CD4-positive, alpha-beta T cell treated with Interleukin-17A for 4 hours (primary cell): ENCODE data around the gene DNAH3.
"Not testable (repeated sequence)": the region's sequence is repeated elsewhere in the genome, so short reads cannot be mapped to it uniquely, and the experiment has no call there.

Experiments
- DNase-seq: peaks from one replicate; pipeline ENCODE4 v3.0.0-alpha.2; 2020; ENCODE audit warnings: mixed read lengths

DNAH3 gene, protein sequence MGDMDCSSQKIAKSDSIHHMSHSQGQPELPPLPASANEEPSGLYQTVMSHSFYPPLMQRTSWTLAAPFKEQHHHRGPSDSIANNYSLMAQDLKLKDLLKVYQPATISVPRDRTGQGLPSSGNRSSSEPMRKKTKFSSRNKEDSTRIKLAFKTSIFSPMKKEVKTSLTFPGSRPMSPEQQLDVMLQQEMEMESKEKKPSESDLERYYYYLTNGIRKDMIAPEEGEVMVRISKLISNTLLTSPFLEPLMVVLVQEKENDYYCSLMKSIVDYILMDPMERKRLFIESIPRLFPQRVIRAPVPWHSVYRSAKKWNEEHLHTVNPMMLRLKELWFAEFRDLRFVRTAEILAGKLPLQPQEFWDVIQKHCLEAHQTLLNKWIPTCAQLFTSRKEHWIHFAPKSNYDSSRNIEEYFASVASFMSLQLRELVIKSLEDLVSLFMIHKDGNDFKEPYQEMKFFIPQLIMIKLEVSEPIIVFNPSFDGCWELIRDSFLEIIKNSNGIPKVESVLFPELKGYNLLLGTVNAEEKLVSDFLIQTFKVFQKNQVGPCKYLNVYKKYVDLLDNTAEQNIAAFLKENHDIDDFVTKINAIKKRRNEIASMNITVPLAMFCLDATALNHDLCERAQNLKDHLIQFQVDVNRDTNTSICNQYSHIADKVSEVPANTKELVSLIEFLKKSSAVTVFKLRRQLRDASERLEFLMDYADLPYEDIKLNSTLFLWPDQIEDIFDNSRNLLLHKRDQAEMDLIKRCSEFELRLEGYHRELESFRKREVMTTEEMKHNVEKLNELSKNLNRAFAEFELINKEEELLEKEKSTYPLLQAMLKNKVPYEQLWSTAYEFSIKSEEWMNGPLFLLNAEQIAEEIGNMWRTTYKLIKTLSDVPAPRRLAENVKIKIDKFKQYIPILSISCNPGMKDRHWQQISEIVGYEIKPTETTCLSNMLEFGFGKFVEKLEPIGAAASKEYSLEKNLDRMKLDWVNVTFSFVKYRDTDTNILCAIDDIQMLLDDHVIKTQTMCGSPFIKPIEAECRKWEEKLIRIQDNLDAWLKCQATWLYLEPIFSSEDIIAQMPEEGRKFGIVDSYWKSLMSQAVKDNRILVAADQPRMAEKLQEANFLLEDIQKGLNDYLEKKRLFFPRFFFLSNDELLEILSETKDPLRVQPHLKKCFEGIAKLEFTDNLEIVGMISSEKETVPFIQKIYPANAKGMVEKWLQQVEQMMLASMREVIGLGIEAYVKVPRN (N-terminal part only)

DNA sequence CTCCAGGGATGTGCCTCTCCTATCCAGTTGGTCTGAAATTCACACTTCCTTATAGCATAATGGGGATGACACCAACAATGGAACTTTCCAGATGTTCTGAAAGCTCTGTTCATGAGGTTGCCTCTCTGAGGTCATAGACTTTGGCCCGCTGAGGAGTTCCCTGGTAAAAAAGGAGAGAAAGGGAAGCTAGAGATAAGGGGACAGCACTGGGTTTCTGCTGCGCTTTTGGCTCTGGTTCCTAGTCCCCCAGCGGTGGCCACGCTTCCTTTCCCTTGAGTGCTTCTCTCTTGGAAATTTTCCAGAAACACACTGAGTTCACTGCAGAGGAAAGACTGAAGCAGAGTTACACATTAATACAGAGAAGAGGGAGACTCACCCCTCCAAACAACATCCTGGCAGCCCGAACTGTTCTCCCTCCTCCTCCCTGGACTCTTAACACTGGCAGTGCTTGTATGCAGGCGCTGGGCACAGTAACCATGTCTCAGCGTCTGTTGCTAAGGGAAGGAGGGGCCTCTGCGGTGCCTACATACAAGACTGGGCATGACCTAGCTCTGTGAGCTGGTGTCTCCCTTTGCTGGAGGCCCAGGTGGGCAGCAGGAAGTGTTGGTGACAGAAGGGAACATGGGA lies at the start of gene DNAH3:
TSS of gene DNAH3 (minus strand) at position 472 of the 627 bp plus-strand sequence. CDS start 527 bp downstream, outside the sequence.
- DNase-seq: no peak

DNA sequence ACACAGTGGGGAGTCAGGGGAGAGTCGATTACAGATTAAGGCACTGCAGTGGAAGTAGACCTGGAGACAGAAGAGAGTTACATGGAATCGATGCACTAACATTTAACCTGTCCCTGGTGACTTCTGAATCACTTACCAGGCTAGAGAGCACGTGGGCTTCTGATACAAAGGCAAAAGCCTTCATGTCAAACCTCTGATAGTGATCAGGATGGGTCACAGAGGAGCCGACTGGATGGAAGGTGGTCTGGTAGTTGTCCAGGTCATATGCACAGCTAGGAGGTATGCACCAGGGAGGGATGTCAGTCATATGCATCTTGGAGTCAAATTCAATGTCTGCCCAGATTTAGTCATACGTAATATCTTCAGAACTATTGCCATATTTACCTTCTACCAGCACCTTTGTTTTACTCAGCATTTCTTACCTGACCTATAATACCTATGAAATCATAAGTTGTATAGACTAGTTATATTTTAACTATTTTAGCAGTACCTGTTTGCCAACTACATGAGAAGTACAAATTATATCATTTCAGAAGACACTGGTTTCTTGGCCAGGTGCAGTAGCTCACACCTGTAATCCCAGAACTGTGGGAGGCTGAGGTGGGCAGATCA lies 49.1 kb upstream of the DNAH3 start:
- DNase-seq: no peak

DNA sequence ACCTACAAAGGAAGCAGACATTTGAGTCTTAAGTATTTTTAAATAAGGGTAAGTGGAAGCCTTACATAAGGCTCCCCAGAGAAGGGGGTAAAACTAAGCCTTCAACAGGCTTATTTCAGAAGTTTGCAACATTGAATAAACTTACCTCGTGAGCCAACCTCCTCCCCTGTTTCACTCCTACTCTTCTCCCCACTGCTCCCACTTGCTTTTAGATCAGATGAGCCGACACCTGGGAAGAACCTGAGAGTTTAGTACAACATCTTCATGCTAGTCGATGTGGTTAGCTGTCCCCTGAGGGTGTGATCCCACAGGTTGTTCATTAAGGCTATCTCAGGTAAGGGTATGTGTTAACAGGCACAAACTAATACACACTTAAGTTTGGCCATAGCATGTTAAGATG lies 47.0 kb upstream of the DNAH3 start:
- no peak for DNase-seq

DNA sequence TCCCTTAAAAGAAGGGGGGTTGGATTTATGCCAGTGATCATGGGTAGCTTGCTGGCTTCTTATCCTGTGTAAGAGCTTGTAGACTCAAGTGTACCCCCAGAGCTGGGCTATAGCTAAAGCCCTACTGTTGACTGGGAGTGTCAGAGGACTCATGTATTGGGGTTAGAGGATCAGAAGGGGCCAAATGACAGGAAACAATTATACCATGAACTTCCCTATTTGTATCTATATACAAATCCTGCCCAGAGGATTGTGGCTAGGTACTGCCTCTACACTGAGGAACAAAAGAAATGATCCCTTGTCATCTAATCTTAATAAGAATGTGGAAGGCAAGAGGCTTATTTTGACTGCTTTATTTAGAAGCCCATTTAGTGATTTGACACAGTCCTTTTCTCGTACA lies 46.5 kb upstream of the DNAH3 start:
- DNase-seq: no peak

DNA sequence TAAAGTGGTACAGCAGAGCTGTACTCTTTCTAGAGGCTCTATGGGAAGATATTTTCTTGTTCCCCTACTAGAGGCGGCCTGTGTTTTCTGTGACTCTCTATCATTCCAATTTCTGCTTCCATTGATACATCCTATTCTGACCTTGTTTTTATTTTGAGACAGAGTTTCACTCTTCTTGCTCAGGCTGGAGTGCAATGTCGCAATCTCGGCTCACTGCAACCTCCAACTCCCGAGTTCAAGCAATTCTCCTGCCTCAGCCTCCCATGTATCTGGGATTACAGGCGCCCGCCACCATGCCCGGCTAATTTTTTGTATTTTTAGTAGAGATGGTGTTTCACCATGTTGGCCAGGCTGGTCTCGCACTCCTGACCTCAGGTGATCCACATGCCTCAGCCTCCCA lies 44.7 kb upstream of the DNAH3 start:
- not testable (repeated sequence) for DNase-seq

DNA sequence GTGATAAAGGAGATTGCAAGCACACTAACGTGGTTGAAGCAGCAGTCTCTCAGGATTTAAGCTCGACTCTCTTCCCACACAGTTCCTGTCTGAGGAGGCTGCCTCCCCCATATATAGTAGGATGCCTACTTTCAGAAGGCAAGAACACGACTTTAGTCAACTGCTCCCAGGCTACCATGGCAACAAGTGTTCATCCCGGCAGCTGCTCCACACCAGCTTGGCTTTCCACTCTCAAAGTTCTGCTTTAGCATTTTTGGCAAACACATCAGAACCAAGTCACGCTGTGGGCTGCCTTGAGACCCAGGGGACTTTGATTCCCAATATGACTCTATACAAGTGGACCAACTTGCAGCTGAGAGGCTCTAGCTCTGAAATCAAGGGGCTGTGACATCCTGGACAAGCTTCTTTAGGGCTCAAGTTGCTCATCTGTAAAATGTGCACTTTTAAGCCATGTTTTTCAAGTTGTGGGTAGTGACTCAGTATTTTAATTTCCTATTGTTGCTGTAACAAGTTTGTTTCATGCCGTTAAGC lies 44.2 kb upstream of the DNAH3 start:
- DNase-seq: no peak

DNA sequence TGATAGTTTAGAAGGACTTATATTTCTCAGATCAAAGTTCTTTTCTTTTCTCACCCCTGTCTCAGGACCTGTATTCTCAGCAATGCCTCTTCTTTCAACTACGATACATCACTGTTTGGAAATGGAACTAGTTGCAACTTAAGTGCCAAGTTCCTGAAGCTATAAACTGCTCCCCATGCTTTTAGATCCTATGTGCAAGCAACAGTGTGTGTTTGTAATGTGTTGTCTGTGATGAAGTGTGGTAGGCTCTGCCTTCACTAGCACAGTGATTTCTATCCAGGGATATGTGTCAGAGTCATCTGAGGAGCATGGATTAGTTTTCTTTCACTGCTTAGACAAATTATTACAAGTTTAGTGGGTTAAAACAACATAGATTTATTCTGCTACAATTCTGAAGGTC lies 42.3 kb upstream of the DNAH3 start:
- no peak for DNase-seq

DNA sequence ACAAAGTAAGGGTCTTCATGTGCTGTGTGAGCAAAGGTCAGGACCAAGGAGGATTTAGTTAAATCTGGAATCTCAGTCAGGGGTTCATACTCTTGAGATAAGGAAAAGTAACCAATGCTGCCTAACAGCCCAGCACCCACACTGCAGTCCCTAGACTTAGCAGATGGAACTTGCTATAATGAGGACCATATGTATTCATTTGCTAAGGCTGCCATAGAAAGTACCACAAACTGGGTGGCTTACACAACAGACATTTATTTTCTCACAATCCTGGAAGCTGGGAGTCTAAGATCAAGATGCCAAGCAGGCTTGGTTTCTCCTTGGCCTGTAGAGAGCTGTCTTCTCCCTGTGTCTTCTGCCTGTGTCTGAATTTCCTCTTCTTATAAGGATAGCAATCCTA lies 40.0 kb upstream of the DNAH3 start:
- DNase-seq: no peak

DNA sequence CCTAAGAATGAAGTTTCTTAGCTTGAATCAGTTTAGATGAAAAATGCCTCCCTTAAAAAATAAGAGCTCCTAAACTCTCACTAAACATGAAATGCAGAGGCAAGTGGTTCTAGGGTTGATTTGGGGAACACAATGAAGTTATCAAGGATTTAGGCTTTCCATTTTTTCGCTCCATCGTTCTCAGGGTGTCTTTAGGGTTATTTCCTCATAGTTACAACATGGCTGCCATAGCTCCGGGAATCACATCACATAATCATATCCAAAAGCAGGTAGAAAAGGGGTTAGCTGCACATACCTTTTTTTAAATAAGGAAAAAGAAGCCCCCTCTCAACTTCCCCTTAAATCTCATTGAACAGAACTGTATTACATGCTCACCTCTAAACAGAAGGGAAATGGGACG lies 39.4 kb upstream of the DNAH3 start:
- DNase-seq: no peak

DNA sequence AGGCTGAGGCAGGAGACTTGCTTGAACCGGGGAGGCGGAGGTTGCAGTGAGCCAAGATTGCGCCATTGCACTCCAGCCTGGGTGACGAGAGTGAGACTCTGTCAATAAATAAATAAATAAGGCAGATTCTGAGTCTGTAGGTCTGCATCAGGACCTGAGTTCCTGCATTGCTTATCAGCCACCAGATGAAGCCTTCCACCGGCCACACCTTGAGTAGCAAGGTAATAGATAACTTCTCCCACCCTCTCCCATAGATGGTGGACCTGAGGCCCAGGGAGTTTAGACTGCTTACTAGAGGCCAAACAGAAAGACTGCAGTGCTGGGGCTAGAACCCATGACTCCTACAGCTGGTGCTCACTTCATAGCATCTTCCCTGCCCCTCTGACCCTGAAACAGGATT lies 38.7 kb upstream of the DNAH3 start:
- DNase-seq: no peak

DNA sequence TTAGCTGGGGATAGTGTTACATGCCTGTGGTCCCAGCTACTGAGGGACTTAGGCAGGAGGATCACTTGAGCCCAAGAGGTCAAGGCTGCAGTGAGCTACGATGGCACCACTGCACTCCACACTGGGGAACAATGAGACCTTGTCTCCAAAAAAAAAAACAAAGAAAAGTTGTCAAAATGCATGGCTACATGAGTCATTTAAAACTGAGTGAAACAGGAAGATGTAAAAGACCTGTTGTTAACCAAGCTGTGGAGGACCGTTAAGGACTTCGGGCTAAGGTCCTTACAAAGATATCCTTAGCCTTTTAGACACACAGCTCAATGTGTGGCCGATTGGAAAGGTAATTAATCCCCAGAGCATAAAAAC lies 35.7 kb upstream of the DNAH3 start:
- DNase-seq: no peak

DNA sequence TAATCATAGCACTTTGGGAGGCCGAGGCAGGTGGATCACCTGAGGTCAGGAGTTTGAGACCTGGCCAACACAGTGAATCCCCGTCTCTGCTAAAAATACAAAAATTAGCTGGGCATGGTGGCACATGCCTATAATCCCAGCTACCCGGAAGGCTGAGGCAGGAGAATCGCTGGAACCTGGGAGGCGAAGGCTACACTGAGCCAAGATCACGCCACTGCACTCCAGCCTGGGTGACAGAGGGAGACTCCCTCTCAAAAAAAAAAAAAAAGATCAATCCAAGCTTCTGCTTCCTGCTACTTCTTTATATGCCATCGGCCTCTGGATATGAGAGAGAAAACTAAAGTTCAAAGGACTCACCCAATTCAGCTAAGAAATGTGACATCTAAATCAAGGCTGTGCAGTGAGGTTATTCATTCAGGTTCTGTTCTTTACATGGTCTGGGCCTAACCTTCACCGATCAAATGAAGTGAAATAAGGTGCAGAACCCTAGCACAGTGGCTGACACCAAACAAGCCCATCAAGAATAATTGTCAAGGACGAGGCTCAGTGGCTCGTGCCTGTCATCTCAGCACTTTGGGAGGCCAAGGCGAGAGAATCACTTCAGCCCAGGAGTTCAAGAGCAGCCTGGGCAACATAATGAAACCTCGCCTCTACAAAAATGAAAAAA lies 35.1 kb upstream of the DNAH3 start:
- no peak for DNase-seq

DNA sequence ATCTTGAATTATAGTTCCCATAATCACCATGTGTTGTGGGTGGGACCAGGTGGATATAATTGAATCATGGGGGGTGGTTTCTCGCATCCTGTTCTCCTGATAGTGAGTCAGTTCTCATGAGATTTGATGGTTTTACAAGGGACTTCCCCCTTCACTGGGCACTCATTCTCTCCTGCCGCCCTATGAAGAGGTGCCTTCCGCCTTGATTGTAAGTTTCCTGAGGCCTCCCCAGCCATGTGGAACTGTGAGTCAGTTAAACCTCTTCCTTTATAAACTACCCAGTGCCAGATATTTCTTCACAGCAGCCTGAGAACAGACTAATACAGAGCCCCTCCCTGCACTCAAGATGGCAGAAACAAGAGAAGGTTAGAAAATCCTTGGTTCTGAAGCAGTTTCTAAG lies 34.2 kb upstream of the DNAH3 start:
- DNase-seq: no peak

DNA sequence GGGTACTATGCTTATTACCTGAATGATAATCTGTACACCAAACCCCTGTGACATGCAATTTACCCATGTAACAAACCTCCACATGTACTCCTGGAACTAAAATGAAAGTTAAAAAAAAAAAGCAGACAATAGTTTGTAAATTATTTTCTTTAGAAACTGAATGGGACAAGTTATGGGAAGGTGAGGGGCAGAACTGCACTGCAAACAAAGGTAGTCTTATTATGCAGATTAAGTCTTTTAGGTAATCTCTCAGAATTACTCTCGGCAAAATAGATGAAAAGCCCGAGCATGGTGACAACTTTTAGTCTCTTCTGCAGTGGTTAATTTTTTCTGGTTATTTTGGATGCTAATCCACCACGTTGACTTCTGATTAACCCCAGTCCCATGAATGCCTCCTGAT lies 33.3 kb upstream of the DNAH3 start:
- no peak for DNase-seq

DNA sequence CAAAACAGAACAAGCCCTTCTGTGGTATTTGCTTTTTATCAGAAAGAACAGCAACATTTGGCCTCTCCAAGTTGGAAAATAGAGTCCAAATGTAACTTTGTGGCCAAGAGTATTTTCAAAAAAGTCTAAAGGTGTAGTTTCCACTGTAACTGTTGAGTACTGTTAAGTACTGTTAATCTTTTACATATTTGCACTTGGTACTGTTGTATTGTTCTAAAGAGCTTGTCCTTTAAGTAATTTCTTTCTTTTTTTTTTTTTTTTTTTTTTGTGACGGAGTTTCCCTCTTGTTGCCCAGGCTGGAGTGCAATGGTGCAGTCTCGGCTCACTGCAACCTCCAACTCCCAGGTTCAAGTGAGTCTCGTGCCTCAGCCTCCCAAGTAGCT lies 29.3 kb upstream of the DNAH3 start:
- DNase-seq: no peak

DNA sequence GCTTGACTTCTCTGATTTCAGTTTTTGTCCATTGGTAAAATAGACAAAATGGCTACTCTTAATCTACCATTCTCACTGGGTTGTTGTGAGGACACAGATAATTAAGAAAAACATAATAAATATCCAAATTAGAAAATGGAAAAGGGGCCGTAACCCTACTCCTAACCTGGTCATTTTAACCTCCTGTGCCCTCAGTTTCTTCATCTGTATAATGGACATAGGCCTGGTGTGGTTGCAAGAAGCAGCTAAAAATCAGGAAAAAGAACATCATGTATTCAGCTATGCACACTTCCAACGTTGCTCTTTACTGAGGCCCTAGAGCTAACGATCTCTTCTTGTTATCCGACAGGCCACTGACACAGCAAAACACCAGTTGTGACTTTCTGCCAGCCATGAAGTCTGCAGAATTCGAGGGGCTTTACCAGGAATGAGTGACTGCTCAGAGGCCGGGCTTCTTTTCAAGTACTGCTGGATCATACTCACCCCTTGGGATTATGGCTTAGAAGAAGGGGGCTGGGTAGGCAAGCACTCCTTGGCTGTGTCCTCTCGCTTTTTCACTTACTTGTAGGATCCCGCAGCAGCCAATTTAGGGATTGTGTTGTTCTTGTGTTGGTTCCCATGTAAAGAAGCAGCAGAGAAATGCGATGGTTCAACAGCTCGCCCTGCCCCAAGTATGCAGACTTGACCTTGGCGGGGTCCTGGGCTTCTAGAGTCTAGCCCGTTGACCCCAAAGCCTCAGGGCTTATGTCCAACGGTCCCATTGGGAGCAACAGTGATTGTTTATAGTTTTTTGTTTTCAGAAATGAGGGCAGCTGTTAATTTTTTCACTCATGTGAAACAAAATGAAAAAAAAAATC lies 28.7 kb upstream of the DNAH3 start:
- DNase-seq: no peak

DNA sequence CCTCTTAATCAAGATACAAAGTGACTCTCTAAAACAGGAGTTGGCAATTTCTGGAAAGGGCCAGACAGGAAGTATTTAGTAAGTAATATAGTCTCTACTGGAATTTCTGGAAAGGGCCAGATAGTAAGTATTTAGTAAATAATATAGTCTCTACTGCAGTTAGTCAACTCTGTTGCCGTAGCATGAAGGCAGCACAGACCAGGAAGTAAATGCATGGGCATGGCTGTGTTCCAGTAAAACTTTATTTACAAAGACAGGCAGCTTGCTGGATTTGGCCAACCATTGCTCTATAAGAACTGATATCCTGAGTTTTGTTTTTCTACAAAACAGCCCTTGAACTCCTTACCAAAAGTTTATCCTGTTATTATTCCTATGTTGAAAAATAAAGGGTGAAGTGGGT lies 24.8 kb upstream of the DNAH3 start:
- no peak for DNase-seq

DNA sequence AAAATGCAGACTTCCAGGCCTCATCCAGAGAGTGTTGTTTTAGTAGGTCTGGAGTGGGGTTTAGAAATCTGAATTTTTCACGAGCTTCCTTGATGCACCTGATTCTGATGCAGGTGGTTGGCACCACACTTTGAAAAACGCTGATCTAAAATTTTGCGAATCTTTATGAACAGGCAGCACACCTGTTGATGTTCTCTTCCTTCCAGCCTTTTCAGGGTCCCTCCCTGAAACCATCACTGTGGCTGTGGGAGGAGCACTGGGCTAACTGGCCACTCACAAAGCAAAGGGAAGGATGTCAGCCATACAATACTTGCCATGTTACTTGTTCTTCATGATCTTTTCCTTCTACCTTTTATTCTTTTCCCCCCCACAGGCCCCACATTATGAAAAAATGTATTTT lies 22.0 kb upstream of the DNAH3 start:
- DNase-seq: no peak

DNA sequence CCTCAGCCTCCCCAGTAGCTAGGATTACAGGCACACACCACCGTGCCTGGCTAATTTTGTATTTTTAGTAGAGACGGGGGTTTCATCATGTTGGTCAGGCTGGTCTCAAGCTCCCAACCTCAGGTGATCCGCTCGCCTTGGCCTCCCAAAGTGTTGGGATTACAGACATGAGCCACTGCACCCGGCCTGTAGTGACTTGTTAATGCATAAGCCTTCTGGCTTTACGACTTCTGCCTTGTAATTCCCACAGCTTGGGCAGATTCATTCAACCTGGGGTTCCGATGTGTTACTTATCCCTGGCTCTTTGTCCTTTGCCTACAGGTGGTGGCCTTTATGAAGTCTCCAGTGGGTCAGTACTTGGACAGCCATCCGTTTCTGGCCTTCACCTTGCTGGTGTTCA lies 19.5 kb upstream of the DNAH3 start:
- not testable (repeated sequence) for DNase-seq

DNA sequence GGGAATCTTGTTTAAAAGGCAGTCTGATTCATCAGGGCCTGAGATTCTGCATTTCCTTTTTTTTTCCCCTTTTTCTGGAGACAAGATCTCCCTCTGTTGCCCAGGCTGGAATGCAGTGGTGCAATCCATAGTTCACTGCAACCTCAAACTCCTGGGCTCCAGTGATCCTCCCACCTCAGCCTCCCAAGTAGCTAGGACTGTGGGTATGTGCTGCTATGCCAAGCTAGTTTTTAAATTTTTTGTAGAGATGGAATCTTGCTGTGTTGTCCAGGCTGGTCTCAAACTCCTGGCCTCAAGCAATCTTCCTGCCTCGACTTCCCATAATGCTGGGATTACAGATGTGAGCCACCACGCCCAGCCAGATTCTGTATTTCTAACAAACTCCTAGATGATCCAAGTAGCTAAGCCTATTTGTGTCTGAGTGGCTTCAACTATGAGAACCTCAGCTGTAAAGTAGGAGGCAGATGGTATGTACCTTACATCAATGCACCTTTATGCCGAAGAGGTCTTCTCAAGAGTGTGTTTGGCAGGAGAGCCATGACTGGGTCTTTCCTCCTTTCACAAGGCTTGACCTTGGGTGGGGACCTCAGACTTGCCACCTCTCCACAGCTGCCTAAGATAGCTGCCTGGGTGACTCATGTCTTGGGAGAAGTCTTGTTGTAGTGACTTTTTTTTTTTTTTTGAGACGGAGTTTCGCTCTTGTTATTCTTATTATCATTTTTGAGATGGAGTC lies 18.8 kb upstream of the DNAH3 start:
- no peak for DNase-seq
